Colon (tissue), 2 donors: ENCODE data around the gene NT5C3B.
"Not testable (repeated sequence)": the region's sequence is repeated elsewhere in the genome, so short reads cannot be mapped to it uniquely, and the experiment has no call there.

ENCODE experiments used
- FAIRE-seq: peaks from 2 replicates; lab custom pipeline; 2012; peaks lifted over from hg19 to GRCh38; lab: Jason Lieb, UNC
- donor health status: control.
- donor health status: control.

Gene NT5C3B

GRCh38 chr17:41784207-41784744, 51.8 kb downstream of the NT5C3B start:
- FAIRE-seq, result no peak

DNA sequence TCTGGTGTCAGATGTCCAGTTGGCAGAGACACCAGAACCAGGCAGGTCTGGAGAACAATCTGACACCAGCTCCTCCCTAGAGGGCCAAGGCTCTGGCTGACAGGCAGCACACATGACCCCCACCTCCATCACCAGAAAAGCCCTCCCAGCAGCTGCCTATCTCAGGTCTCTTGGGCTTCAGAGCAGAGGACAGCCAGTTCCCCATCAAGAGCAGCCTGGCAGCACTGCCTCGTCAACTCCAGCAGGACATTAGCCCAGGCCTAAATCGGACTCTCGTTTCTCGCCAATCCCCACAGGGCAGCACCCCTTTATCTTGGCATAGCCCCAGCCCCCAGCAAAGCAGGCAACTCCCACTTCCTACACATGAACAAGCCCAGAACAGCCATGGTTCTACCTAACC, 53.9 kb downstream of the NT5C3B start:
- FAIRE-seq, result no peak

DNA sequence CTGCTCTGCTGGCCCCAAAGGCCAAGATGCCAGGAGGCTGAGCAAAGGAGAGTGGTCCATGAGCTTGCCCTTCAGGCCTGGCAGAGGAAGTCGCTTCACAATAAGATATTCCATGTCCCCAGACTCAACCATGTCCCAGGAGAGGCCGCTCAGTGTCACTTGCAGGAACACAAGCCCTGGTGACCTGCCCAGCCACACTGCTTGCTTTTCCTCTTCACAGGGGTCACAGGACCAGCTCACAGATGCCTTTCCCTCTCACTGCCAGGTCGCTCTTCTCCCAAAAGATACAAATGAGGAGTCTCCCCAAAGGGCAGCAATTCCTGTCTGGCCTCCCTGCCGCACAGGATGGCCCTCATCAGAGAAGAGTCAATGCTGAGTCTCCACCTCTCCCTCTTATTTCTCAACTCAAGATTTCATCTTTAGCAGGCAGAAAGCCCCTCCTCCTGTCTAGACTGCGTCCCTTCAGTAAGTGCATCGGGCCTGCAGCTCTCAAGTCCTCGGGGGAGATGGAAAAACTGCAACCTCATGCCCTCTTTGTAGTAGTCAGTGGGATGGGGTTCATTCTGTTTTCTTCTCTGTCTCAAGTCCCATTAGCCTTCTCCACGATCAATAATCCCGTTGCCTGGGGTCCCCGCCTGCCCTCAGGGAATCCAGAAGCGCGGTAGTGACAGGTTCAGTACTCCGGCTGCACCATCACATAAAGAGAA, 54.5 kb downstream of the NT5C3B start:
- FAIRE-seq, result no peak

DNA sequence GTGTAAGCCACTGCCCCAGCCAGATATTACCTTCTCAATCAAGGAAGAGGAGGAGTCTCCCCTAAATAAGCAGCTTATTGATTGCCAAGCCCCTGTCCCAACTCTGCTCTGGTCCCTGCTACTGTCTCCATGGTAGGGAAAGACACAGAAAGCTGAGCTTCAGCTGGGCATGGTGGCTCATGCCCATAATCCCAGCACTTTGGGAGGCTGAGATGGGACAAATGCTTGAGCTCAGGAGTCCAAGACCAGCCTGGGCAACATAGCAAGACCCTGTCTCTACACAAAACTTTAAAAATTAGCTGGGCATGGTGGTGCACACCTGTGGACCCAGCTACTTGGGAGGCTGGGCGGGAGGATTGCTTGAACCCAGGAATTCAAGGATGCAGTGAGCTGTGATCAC, 56.1 kb downstream of the NT5C3B start:
- FAIRE-seq, result no peak

DNA sequence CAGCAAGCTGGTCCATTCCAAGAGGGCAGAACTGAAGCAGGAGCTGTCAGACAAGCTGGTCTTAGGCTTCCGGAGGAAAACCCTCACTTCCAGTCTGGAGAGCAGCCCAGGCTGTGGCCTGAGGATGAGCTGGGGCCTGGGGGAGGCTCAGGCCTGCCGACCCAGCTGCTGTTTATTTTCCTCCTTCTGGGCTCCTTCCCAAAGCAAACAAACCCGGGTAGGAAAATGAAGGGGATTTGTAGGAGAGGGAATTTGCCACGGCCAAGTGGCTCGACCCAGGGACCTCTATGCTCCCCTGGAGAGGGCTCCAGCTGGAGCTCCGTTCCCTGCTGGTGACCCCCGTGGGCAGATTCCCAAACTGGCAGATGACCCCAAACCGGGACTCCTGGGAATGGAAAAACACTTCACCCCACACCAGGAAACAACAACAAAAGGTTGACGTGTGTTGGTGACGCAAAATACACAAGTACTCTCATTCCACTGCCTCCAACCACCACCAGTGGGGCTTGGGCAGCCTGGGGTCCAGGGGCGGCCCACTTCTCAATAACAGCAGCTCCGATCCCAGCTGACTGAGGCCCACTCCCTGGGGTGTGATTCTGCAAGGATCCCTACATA, 58.4 kb downstream of the NT5C3B start:
- no peak for FAIRE-seq

DNA sequence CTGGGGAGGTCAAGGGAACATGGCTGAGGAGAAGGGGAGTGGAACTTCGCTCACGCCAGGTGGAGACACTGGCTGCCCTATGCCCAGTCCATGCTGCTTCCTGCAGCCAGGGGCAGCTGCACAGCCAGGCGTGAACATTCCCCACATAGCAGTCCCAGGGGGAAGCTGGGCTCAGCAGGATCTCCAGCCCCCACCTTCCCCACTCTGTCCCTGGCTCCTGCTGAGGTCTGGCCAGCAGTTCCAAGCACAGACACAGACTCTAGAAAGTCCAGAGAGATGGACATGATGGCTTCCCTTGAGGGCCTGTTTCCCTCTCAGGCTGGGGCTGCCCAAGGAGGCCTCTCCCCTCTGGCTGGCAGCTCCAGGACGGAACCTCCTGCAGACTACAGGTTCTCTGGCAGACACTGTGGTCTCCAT, 58.9 kb downstream of the NT5C3B start:
- FAIRE-seq, result no peak

DNA sequence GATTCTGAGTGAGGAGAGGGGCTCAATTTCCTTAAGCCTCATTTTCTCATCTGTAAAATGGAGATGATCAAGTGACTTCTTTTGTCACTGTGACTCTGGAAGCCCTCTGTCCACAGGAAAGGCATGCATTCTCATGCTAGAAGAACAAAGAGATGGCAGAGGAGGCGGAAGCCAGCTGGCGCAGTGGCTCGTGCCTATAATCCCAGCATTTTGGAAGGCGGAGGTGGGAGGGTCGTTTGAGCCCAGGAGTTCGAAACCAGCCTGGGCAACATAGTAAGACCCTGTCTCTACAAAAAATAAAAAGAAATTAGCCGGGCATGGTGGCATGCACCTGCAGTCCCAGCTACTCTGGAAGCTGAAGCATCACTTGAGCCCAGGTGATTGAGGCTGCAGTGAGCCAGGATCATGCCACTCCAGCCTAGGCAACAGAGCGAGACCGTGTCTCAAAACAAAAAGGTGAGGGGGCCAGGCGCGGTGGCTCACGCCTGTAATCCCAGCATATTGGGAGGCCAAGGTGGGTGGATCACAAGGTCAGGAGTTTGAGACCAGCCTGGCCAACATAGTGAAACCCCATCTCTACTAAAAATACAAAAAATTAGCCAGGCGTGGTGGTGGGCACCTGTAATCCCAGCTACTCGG, 59.7 kb downstream of the NT5C3B start:
- FAIRE-seq, result not testable (repeated sequence)

DNA sequence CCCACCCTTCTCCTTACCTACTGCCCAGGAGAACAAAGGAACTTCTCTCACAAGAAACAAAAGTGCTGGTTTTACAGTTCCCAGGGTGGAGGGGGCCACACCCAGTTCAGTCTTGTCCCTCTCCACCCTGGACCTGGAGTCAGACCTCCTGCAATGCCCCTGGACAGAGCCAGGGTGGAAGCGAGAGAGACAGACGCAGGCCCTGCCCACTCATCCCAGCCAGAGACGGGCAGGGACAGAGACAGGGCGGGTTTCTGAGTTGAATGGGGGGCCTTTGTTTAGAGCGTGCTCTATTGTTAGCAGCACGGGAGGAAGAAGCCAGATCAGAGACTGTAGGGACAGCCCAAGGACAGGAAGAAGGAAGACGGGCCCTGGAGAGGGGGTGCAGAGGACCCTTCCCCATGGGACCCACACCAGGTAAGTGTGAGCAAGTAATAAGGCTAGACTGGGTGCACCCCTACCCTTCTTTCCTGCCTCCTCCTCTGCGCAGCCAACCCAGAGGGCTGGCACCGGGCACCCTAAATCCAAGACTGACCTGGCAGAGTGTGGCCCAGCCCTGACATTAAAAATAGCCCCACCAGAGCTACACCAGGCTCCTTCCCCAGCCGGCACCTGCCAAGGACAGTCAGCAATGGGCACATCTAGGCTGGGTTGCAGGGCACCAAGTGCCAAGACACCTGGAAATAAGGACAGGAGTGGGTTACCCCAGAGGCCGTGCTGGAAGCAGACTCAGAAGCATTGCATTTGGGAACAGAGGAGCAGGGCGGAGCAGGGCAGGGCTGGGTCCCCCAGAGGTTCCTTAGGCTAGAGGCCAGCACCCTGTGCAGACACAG, 60.4 kb downstream of the NT5C3B start:
- no peak for FAIRE-seq
